IMR-90 (cell line): ENCODE results near the gene KMT2D. TPM values are rescaled to one million over a fixed set of nuclear protein-coding genes. Genes with fewer than 3 reads are reported as not detected.

Experiments
- ATAC-seq: fragments of 200-7000 bp; cut with Tn5 transposase; 2 replicates; pipeline ENCODE4 v1.9.1; 2020; ENCODE audit warnings: low read depth, mild to moderate bottlenecking, moderate library complexity
- BruUV-seq: library from RNA; stranded (reverse); fragments of 400-500 nt; replicated peaks from 2 replicates; lab custom pipeline; 2021; lab: Mats Ljungman, UMichigan
- CTCF ChIA-PET: fragments of 300-600 bp; formaldehyde crosslinking; extraction: SDS; loops from one replicate; lab custom pipeline; 2021; ENCODE audit warnings: antibody characterized with exemption; lab: Yijun Ruan, JAX
- POLR2A ChIA-PET: fragments of 300-600 bp; sonication (Branson Sonifier 250); formaldehyde crosslinking; loops from one replicate; lab custom pipeline; 2022; ENCODE audit warnings: antibody characterized with exemption; ENCODE audit not compliant: unreplicated experiment; lab: Charles Lee
- DNase-seq: peaks from one replicate; pipeline ENCODE4 v3.0.0; 2013
- H2AFZ ChIP-seq: replicated peaks from 2 replicates; pipeline ENCODE3; 2013; ENCODE audit warnings: low read length, mild to moderate bottlenecking; ENCODE audit not compliant: poor library complexity
- H2AK5ac ChIP-seq: 2 replicates; pipeline ENCODE4 v1.6.1; 2013; ENCODE audit warnings: low read depth, low read length, inconsistent platforms
- H2AK9ac ChIP-seq: replicated peaks from 2 replicates; pipeline ENCODE3; 2013; ENCODE audit warnings: mild to moderate bottlenecking, low read depth, low read length, moderate library complexity; ENCODE audit not compliant: poor library complexity
- H2BK120ac ChIP-seq: 2 replicates; pipeline ENCODE4 v1.6.1; 2013; ENCODE audit warnings: low read depth, low read length, inconsistent platforms
- H2BK15ac ChIP-seq: 3 replicates; pipeline ENCODE4 v1.6.1; 2013; ENCODE audit warnings: low read depth, low read length, inconsistent platforms
- H2BK20ac ChIP-seq: 2 replicates; pipeline ENCODE4 v1.6.1; 2013; ENCODE audit warnings: low read depth, mild to moderate bottlenecking, inconsistent platforms, low read length, moderate library complexity
- H2BK5ac ChIP-seq: 2 replicates; pipeline ENCODE4 v1.6.1; 2013; ENCODE audit warnings: mild to moderate bottlenecking, low read depth, low read length, inconsistent platforms; ENCODE audit not compliant: poor library complexity, severe bottlenecking
- H3K14ac ChIP-seq: replicated peaks from 2 replicates; pipeline ENCODE4 v1.6.1; 2013; ENCODE audit warnings: low read depth, low read length, inconsistent platforms
- H3K18ac ChIP-seq: 2 replicates; pipeline ENCODE4 v1.6.1; 2013; ENCODE audit warnings: low read depth, low read length, control low read depth
- H3K23ac ChIP-seq: 2 replicates; pipeline ENCODE4 v1.6.1; 2013; ENCODE audit warnings: low read depth, low read length, inconsistent platforms
- H3K27ac ChIP-seq: 2 replicates; pipeline ENCODE4 v1.5.1; 2013; ENCODE audit warnings: mild to moderate bottlenecking, control low read depth, low read length; ENCODE audit not compliant: insufficient read depth
- H3K27me3 ChIP-seq: 2 replicates; pipeline ENCODE4 v1.6.1; 2013; ENCODE audit warnings: low read length; ENCODE audit not compliant: control insufficient read depth, insufficient read depth
- H3K36me3 ChIP-seq: 2 replicates; pipeline ENCODE4 v1.6.1; 2013; ENCODE audit warnings: low read length, mixed read lengths; ENCODE audit not compliant: control insufficient read depth, insufficient read depth
- H3K4ac ChIP-seq: 2 replicates; pipeline ENCODE4 v1.6.1; 2013; ENCODE audit warnings: low read depth, low read length, inconsistent platforms
- H3K4me1 ChIP-seq: 2 replicates; pipeline ENCODE4 v1.6.1; 2013; ENCODE audit warnings: low read length, mixed read lengths; ENCODE audit not compliant: control insufficient read depth, insufficient read depth
- H3K4me2 ChIP-seq: 2 replicates; pipeline ENCODE4 v1.6.1; 2013; ENCODE audit warnings: low read depth, mild to moderate bottlenecking, control low read depth, low read length, moderate library complexity
- H3K4me3 ChIP-seq: 2 replicates; pipeline ENCODE4 v1.5.1; 2013; ENCODE audit warnings: low read depth, mild to moderate bottlenecking, control low read depth, low read length, moderate library complexity; ENCODE audit not compliant: insufficient read depth
- H3K56ac ChIP-seq: 2 replicates; pipeline ENCODE4 v1.6.1; 2013; ENCODE audit warnings: low read length, inconsistent platforms; ENCODE audit not compliant: insufficient read depth; ENCODE audit errors: extremely low read depth
- H3K79me1 ChIP-seq, 2 experiments: 2 replicates each; pipeline ENCODE4 v1.6.1; 2013; ENCODE audit warnings: low read length in 2 of 2, inconsistent platforms in 1 of 2, low read depth in 1 of 2
- H3K9ac ChIP-seq: 2 replicates; pipeline ENCODE4 v1.6.1; 2013; ENCODE audit warnings: low read depth, low read length, control low read depth
- H3K9me1 ChIP-seq: 2 replicates; pipeline ENCODE4 v1.6.1; 2013; ENCODE audit warnings: low read length, inconsistent platforms; ENCODE audit not compliant: insufficient read depth
- H3K9me3 ChIP-seq: 2 replicates; pipeline ENCODE4 v1.6.1; 2013; ENCODE audit warnings: low read length; ENCODE audit not compliant: control insufficient read depth, insufficient read depth
- H4K20me1 ChIP-seq: 2 replicates; pipeline ENCODE4 v1.6.1; 2013; ENCODE audit warnings: low read length, inconsistent platforms; ENCODE audit not compliant: insufficient read depth
- H4K5ac ChIP-seq: 2 replicates; pipeline ENCODE4 v1.6.1; 2013; ENCODE audit warnings: mild to moderate bottlenecking, low read depth, low read length, control low read depth
- H4K8ac ChIP-seq, 2 experiments: 2 replicates each; pipeline ENCODE4 v1.6.1; 2013; ENCODE audit warnings: low read depth in 2 of 2, low read length in 2 of 2, control low read depth in 1 of 2, inconsistent platforms in 1 of 2
- H4K91ac ChIP-seq: 2 replicates; pipeline ENCODE4 v1.6.1; 2013; ENCODE audit warnings: low read depth, low read length, inconsistent platforms; ENCODE audit not compliant: insufficient read depth
- BHLHE40 ChIP-seq: fragments of 150-350 bp; IDR thresholded peaks from 2 replicates; pipeline ENCODE4 v1.6.1; 2016; ENCODE audit warnings: mild to moderate bottlenecking, low read depth, low read length
- ELK1 ChIP-seq: fragments of 150-350 bp; IDR thresholded peaks from 2 replicates; pipeline ENCODE4 v1.6.1; 2016; ENCODE audit warnings: low read depth, mild to moderate bottlenecking, low read length, moderate library complexity, borderline replicate concordance
- FOS ChIP-seq: fragments of 150-350 bp; IDR thresholded peaks from 2 replicates; pipeline ENCODE4 v1.6.1; 2016; ENCODE audit warnings: low read depth, low read length
- MAFK ChIP-seq: IDR thresholded peaks from 2 replicates; pipeline ENCODE4 v1.6.1; 2012; ENCODE audit warnings: low read depth, low read length, improper control_type of control experiment
- MAZ ChIP-seq: IDR thresholded peaks from 2 replicates; pipeline ENCODE4 v1.6.1; 2012; ENCODE audit warnings: low read depth, mild to moderate bottlenecking, low read length, improper control_type of control experiment, moderate library complexity, borderline replicate concordance
- MXI1 ChIP-seq: IDR thresholded peaks from 2 replicates; pipeline ENCODE4 v1.6.1; 2012; ENCODE audit warnings: low read depth, mild to moderate bottlenecking, low read length, moderate library complexity, borderline replicate concordance
- NFE2L2 ChIP-seq: fragments of 150-350 bp; IDR thresholded peaks from 2 replicates; pipeline ENCODE4 v1.6.1; 2016; ENCODE audit warnings: low read depth, mild to moderate bottlenecking, low read length
- POLR2A ChIP-seq: IDR thresholded peaks from 2 replicates; pipeline ENCODE4 v1.6.1; 2012; ENCODE audit warnings: mild to moderate bottlenecking, low read depth, low read length
- RAD21 ChIP-seq: IDR thresholded peaks from 2 replicates; pipeline ENCODE4 v1.6.1; 2012; ENCODE audit warnings: low read length, improper control_type of control experiment
- RCOR1 ChIP-seq: IDR thresholded peaks from 2 replicates; pipeline ENCODE4 v1.6.1; 2012; ENCODE audit warnings: mild to moderate bottlenecking, low read length, improper control_type of control experiment; ENCODE audit not compliant: insufficient replicate concordance
- SMC3 ChIP-seq: fragments of 150-350 bp; IDR thresholded peaks from 2 replicates; pipeline ENCODE4 v1.6.1; 2016; ENCODE audit warnings: low read depth, mild to moderate bottlenecking, antibody characterized with exemption, low read length, moderate library complexity
- USF2 ChIP-seq: fragments of 150-350 bp; IDR thresholded peaks from 2 replicates; pipeline ENCODE4 v1.6.1; 2017; ENCODE audit warnings: mild to moderate bottlenecking, antibody characterized with exemption, low read length, low read depth
- WGBS, 2 experiments: methylation state at CpG; one replicate each; pipeline versions ENCODE4 v1.1.5 to v1.1.7; 2013; ENCODE audit warnings: missing lambda C conversion rate in 2 of 2; ENCODE audit not compliant: insufficient read length in 1 of 2; ENCODE audit errors: extremely low coverage in 2 of 2; 5-methylcytosine and 5-hydroxymethylcytosine counted together
- dilution Hi-C: fragments of 300-500 bp; cut with HindIII; formaldehyde crosslinking; loops from one replicate; pipeline ENCODE4 v1.14.3; 2018; ENCODE audit warnings: low sequenced_read_pairs; ENCODE audit not compliant: unreplicated experiment
- in situ Hi-C: fragments of 300-500 bp; cut with MboI; formaldehyde crosslinking; loops from 3 replicates; pipeline ENCODE4 v1.14.3; 2019; ENCODE audit warnings: low sequenced_read_pairs, inconsistent platforms, mixed read lengths
- intact Hi-C: fragments of 100-400 bp; cut with micrococcal nuclease; formaldehyde crosslinking; loops from 2 replicates; pipeline ENCODE4 v1.10.0; 2022
- polyA plus RNA-seq, 3 experiments: library from polyadenylated mRNA; depleted of rRNA; stranded (reverse); fragments of >200 nt; gene quantifications; 2 replicates each; pipeline ENCODE4 v1.2.3, GENCODE V29; 2012; ENCODE audit warnings: low replicate concordance in 1 of 3
- total RNA-seq: library from RNA; depleted of rRNA; stranded (reverse); fragments of >200 nt; gene quantifications from 2 replicates; pipeline ENCODE4 v1.2.3, GENCODE V29; 2012
- TF ChIP-seq, protein P1 (sequence below): conservative IDR thresholded peaks from 2 replicates; pipeline ENCODE4 v1.5.1; 2012; ENCODE audit warnings: mild to moderate bottlenecking, low read depth, low read length, improper control_type of control experiment

KMT2D gene
- total and polyA plus RNA-seq, 2 of the 4 experiments (the other 2 are of a cell fraction), result 6.6 to 25.2 TPM

- 0% methylated on average over 12 of the region's 59 CpGs; no CpG with 5 or more reads in 1 of the 2 experiments for WGBS, 2 experiments
- H3K36me3 ChIP-seq, result peaks cover 25% of the 10 kb centered on the region
- peak; percentile 97 for DNase-seq
- H4K8ac ChIP-seq, result peak within 1 kb of the TSS; percentile 100
- H3K79me1 ChIP-seq, result peaks cover 31 to 49% of the 10 kb centered on the region in 2 experiments
- in situ Hi-C loops (no loop called here), intact Hi-C loops (no loop called here), dilution Hi-C loops (no loop called here)
- peak within 1 kb of the TSS; percentile 91 for H3K9ac ChIP-seq
- H4K5ac ChIP-seq, result peak within 1 kb of the TSS; percentile 97
- H3K18ac ChIP-seq, result peak within 1 kb of the TSS; percentile 65
- peak within 1 kb of the TSS; percentile 57; the same call in 1 of the 3 replicates for H2BK15ac ChIP-seq
- no peaks in the 10 kb centered on the region for H3K27me3 ChIP-seq
- peak within 1 kb of the TSS; percentile 54; the same call in 1 of the 2 replicates for H2BK120ac ChIP-seq
- H3K23ac ChIP-seq, result peak within 1 kb of the TSS; percentile 94
- H3K4me2 ChIP-seq, result peak within 1 kb of the TSS; percentile 93
- H4K91ac ChIP-seq, result peak within 1 kb of the TSS; percentile 98
- peak within 1 kb of the TSS; percentile 88 for H3K56ac ChIP-seq
- H3K4me1 ChIP-seq, result peaks cover 3% of the 10 kb centered on the region
- peaks cover 4% of the 10 kb centered on the region for H3K9me1 ChIP-seq
- POLR2A ChIA-PET, result no interaction called here
- no peaks in the 10 kb centered on the region for H3K9me3 ChIP-seq
- BruUV-seq, result no TSS peak
- peak within 1 kb of the TSS; percentile 92 for H3K27ac ChIP-seq
- H4K20me1 ChIP-seq, result peaks cover 8% of the 10 kb centered on the region; the same call in 1 of the 2 replicates
- H3K14ac ChIP-seq, result peak within 1 kb of the TSS; percentile 97
- H2AK5ac ChIP-seq, result peak within 1 kb of the TSS; percentile 98
- H2AFZ ChIP-seq, result peak within 1 kb of the TSS; percentile 93
- peak within 1 kb of the TSS; percentile 93 for H2BK5ac ChIP-seq
- 0 out of 2 replicates have a peak within 1 kb of the TSS, but pooled peaks have one; percentile 22 for H2BK20ac ChIP-seq
- CTCF ChIA-PET, result interaction anchor here (0.6 to 1.0 kb wide), 2 partner anchors 10 to 12 kb away, joined by 3 to 5 read pairs; no protein-coding TSS in a partner anchor
- peak within 1 kb of the TSS; percentile 99 for H3K4ac ChIP-seq
- H3K4me3 ChIP-seq, result peak within 1 kb of the TSS; percentile 71
- H2AK9ac ChIP-seq, result peak within 1 kb of the TSS; percentile 93
- ATAC-seq, result peak; percentile 86
- TF ChIP-seq, protein P1, sequence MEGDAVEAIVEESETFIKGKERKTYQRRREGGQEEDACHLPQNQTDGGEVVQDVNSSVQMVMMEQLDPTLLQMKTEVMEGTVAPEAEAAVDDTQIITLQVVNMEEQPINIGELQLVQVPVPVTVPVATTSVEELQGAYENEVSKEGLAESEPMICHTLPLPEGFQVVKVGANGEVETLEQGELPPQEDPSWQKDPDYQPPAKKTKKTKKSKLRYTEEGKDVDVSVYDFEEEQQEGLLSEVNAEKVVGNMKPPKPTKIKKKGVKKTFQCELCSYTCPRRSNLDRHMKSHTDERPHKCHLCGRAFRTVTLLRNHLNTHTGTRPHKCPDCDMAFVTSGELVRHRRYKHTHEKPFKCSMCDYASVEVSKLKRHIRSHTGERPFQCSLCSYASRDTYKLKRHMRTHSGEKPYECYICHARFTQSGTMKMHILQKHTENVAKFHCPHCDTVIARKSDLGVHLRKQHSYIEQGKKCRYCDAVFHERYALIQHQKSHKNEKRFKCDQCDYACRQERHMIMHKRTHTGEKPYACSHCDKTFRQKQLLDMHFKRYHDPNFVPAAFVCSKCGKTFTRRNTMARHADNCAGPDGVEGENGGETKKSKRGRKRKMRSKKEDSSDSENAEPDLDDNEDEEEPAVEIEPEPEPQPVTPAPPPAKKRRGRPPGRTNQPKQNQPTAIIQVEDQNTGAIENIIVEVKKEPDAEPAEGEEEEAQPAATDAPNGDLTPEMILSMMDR, result peak; percentile 71
- no peak for TF ChIP-seq RCOR1
- peak; percentile 97 for TF ChIP-seq POLR2A
- no peak for TF ChIP-seq BHLHE40
- TF ChIP-seq MAFK, result no peak
- no peak for TF ChIP-seq ELK1
- TF ChIP-seq NFE2L2, result no peak
- TF ChIP-seq FOS, result no peak
- TF ChIP-seq RAD21, result 0 out of 2 replicates have a peak, but pooled peaks have one; percentile 16
- no peak for TF ChIP-seq SMC3
- TF ChIP-seq MAZ, result peak; percentile 88
- no peak; the same call in 1 of the 2 replicates for TF ChIP-seq MXI1
- no peak for TF ChIP-seq USF2
Observed at GRCh38 chr12:49018261-49019119, 42.1 kb downstream of the KMT2D start, which contains the start of gene PRKAG1. Gene PRKAG1 (minus strand): TSS chr12:49018776. CDS start chr12:49018740, 36 bp downstream.
